ENCODE data around the gene IGSF9.
A peak's percentile ranks its signal among the peaks of the same experiment; 100 is the strongest.

The IGSF9 gene

DNA sequence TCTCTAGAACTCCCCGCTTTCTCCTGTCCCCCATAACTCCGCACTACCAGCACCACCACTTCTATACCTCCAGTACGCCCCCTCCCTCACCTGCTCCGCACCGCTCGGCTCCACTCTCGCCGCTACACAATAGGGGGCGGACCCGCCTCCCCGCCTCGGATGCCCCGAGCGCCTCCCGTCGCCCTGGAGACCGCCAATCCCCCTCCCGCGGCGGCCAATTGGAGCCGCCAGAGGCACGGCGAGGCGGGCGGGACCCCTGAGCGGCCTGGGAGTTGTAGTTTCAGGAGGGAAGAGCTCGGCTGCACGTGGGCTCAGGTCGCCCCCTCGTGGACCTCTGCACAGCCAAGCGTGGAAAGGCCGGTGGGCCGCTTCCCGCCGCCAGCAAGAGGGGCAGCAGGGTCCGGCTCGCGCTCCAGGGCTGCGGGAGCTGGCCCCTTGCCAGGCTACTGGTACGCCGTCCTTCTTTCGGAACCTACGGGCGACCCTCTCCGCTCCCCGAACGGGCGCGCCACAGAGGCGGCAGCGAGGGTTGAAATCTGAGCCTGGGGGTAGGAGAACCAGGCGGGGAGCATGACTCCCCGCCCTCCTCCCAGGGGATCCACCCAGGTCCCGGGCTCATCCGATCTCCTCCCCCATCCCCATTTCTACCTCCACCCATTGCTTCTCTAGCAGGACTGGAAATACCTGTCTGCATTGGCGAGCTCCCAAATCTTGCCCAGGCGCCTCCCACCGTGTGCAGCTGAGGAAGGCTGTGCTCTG lies at the start of gene IGSF9:
Gene IGSF9, minus strand, starts transcription at position 131 of the 759 bp plus-strand sequence. CDS start 2,159 bp downstream, outside the sequence.
- peak within 1 kb of the TSS; percentile 82 for H3K4me3 ChIP-seq (ENCODE audit: low read depth, low read length)
- no peaks in the 10 kb centered on the region for H3K9me3 ChIP-seq (ENCODE audit: control insufficient read depth, insufficient read depth, low read length)
- H3K9ac ChIP-seq (ENCODE audit: low read depth, low read length): peak within 1 kb of the TSS; percentile 76
- peaks cover 3% of the 10 kb centered on the region for H3K27me3 ChIP-seq (ENCODE audit: control insufficient read depth, insufficient read depth, low read length)
- H3K4me1 ChIP-seq (ENCODE audit: control insufficient read depth, insufficient read depth, low read length): peaks cover 15% of the 10 kb centered on the region
- H3K36me3 ChIP-seq (ENCODE audit: control insufficient read depth, insufficient read depth, low read length): no peaks in the 10 kb centered on the region

GRCh38 chr1:159994896-159995295 lies 49.5 kb upstream of the IGSF9 start:
- H3K4me3 ChIP-seq (ENCODE audit: low read depth, low read length): no peak overlapping the region
- no peaks in the 10 kb centered on the region for H3K36me3 ChIP-seq (ENCODE audit: control insufficient read depth, insufficient read depth, low read length)
- H3K27me3 ChIP-seq (ENCODE audit: control insufficient read depth, insufficient read depth, low read length): no peaks in the 10 kb centered on the region
- H3K9me3 ChIP-seq (ENCODE audit: control insufficient read depth, insufficient read depth, low read length): no peaks in the 10 kb centered on the region
- H3K4me1 ChIP-seq (ENCODE audit: control insufficient read depth, insufficient read depth, low read length): peaks cover 4% of the 10 kb centered on the region
- no peak overlapping the region for H3K9ac ChIP-seq (ENCODE audit: low read depth, low read length)

GRCh38 chr1:159993911-159994310 lies 48.5 kb upstream of the IGSF9 start:
- no peaks in the 10 kb centered on the region for H3K27me3 ChIP-seq (ENCODE audit: control insufficient read depth, insufficient read depth, low read length)
- peaks cover 4% of the 10 kb centered on the region for H3K4me1 ChIP-seq (ENCODE audit: control insufficient read depth, insufficient read depth, low read length)
- H3K4me3 ChIP-seq (ENCODE audit: low read depth, low read length): no peak overlapping the region
- no peaks in the 10 kb centered on the region for H3K9me3 ChIP-seq (ENCODE audit: control insufficient read depth, insufficient read depth, low read length)
- no peak overlapping the region for H3K9ac ChIP-seq (ENCODE audit: low read depth, low read length)
- H3K36me3 ChIP-seq (ENCODE audit: control insufficient read depth, insufficient read depth, low read length): no peaks in the 10 kb centered on the region

DNA sequence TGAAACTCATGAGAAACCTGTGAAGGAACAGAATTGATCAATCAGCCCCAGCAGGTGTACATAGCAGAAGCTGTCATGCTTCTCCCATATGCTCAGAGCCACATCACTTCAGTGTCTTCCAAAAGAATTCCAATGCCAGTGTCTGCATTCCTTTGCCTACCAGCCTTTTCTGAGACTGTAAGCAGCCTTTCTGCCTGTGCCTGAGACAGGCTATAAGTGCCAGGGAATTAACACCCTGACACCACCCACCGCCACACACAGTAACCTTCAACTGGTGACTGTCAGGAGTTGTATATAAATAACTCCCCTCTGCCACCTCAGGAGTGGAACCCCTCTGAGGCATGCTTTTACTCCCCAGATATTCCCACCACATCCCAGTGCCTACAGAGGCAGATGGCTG lies 46.7 kb upstream of the IGSF9 start:
- no peaks in the 10 kb centered on the region for H3K36me3 ChIP-seq (ENCODE audit: control insufficient read depth, insufficient read depth, low read length)
- H3K9me3 ChIP-seq (ENCODE audit: control insufficient read depth, insufficient read depth, low read length): no peaks in the 10 kb centered on the region
- no peak overlapping the region for H3K9ac ChIP-seq (ENCODE audit: low read depth, low read length)
- no peak overlapping the region for H3K4me3 ChIP-seq (ENCODE audit: low read depth, low read length)
- no peaks in the 10 kb centered on the region for H3K27me3 ChIP-seq (ENCODE audit: control insufficient read depth, insufficient read depth, low read length)
- H3K4me1 ChIP-seq (ENCODE audit: control insufficient read depth, insufficient read depth, low read length): peaks cover 4% of the 10 kb centered on the region

DNA sequence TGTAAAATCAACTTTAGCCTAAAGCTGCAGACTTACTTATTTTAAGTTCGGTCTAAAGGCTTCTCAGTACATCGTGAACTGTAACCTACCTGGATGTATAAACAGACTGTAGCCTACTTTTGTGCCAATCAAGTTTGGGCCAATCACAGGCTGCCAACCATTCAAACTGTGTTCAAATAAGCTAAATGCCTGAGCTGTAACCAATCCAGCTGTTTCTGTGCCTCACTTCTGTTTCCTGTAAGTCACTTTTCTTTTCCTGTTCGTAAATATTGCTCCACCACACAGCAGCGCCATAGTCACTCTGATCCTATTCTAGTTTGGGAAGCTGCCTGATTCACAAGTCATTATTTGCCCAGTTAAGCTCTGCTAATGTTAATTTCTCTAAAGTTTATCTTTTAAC lies 46.1 kb upstream of the IGSF9 start:
- no peaks in the 10 kb centered on the region for H3K9me3 ChIP-seq (ENCODE audit: control insufficient read depth, insufficient read depth, low read length)
- peaks cover 4% of the 10 kb centered on the region for H3K4me1 ChIP-seq (ENCODE audit: control insufficient read depth, insufficient read depth, low read length)
- H3K4me3 ChIP-seq (ENCODE audit: low read depth, low read length): no peak overlapping the region
- no peak overlapping the region for H3K9ac ChIP-seq (ENCODE audit: low read depth, low read length)
- H3K27me3 ChIP-seq (ENCODE audit: control insufficient read depth, insufficient read depth, low read length): no peaks in the 10 kb centered on the region
- no peaks in the 10 kb centered on the region for H3K36me3 ChIP-seq (ENCODE audit: control insufficient read depth, insufficient read depth, low read length)

DNA sequence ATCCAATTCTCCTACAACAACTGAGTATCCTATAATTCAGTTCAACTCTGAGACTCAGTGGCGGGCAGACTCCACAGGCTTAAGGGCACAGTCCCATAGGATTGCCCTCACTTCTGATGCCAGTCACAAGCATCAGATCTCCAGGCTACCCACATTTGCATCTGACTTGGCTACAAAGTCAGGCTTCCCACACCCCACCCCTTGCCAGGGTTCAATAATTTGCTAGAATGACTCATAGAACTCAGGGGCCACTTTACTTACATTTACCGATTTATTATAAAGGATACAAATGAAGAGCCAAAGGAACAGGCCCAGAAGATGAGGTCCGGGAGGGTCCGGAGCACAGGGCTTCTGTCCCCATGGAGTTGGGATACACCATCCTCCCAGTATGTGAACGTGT lies 44.6 kb upstream of the IGSF9 start:
- no peak overlapping the region for H3K9ac ChIP-seq (ENCODE audit: low read depth, low read length)

DNA sequence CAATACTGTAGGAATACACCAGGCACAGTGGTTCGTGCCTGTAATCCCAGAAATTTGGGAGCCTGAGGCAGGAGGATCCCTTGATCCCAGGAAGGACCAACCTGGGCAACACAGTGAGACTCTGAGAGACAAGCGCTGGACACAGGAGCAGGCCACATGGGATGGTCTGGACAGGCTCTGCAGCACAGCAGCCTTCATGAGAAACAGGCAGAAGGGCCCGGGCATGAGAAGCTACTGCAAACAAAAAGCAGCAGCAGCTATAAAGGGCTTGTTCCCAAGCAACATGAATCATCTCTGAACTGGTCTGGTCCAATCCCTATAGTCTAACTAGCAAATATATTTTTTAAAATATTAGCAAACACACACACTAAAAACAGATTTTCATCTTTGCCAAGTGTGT lies 44.2 kb upstream of the IGSF9 start:
- peaks cover 4% of the 10 kb centered on the region for H3K4me1 ChIP-seq (ENCODE audit: control insufficient read depth, insufficient read depth, low read length)
- H3K4me3 ChIP-seq (ENCODE audit: low read depth, low read length): no peak overlapping the region
- no peaks in the 10 kb centered on the region for H3K27me3 ChIP-seq (ENCODE audit: control insufficient read depth, insufficient read depth, low read length)
- no peaks in the 10 kb centered on the region for H3K9me3 ChIP-seq (ENCODE audit: control insufficient read depth, insufficient read depth, low read length)
- no peak overlapping the region for H3K9ac ChIP-seq (ENCODE audit: low read depth, low read length)
- H3K36me3 ChIP-seq (ENCODE audit: control insufficient read depth, insufficient read depth, low read length): no peaks in the 10 kb centered on the region

More for the DNA sequence above, 44.6 kb upstream of the IGSF9 start:
- Histone ChIP-seq H3K27me3 (ENCODE audit: control insufficient read depth, insufficient read depth, low read length) (no peaks in the 10 kb centered on the region), H3K4me1 (ENCODE audit: control insufficient read depth, insufficient read depth, low read length) (peaks cover 4% of the 10 kb centered on the region), H3K9me3 (ENCODE audit: control insufficient read depth, insufficient read depth, low read length) (no peaks in the 10 kb centered on the region), H3K36me3 (ENCODE audit: control insufficient read depth, insufficient read depth, low read length) (no peaks in the 10 kb centered on the region), H3K4me3 (ENCODE audit: low read depth, low read length) (no peak overlapping the region)

GRCh38 chr1:159988006-159988405 lies 42.6 kb upstream of the IGSF9 start:
- Histone ChIP-seq H3K27me3 (ENCODE audit: control insufficient read depth, insufficient read depth, low read length) (no peaks in the 10 kb centered on the region), H3K4me1 (ENCODE audit: control insufficient read depth, insufficient read depth, low read length) (peaks cover 4% of the 10 kb centered on the region), H3K36me3 (ENCODE audit: control insufficient read depth, insufficient read depth, low read length) (no peaks in the 10 kb centered on the region), H3K9me3 (ENCODE audit: control insufficient read depth, insufficient read depth, low read length) (no peaks in the 10 kb centered on the region), H3K4me3 (ENCODE audit: low read depth, low read length) (no peak overlapping the region), H3K9ac (ENCODE audit: low read depth, low read length) (no peak overlapping the region)

DNA sequence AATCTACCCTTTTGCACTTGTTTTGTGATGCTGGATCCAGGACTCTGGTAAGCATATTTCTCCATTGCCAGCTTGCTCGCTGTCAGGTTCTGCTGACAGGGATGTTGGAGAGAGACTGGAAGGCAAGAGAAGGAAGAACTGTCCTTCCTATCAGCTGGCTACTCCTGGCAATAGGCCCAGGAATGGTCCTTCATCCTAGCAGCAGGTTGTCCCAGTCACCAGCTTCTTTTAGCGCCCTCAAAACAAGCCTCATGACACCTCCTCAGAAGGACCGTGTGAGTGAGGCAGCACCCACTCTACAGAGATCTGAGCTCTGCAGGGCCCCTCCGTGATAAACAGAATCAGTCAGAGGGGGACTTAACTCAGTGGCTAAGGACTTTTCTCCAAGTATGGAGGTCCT lies 41.8 kb upstream of the IGSF9 start:
- Histone ChIP-seq H3K27me3 (ENCODE audit: control insufficient read depth, insufficient read depth, low read length) (no peaks in the 10 kb centered on the region), H3K9ac (ENCODE audit: low read depth, low read length) (no peak overlapping the region), H3K9me3 (ENCODE audit: control insufficient read depth, insufficient read depth, low read length) (no peaks in the 10 kb centered on the region), H3K4me3 (ENCODE audit: low read depth, low read length) (no peak overlapping the region), H3K36me3 (ENCODE audit: control insufficient read depth, insufficient read depth, low read length) (no peaks in the 10 kb centered on the region), H3K4me1 (ENCODE audit: control insufficient read depth, insufficient read depth, low read length) (peaks cover 4% of the 10 kb centered on the region)

GRCh38 chr1:159986531-159986930 lies 41.1 kb upstream of the IGSF9 start:
- Histone ChIP-seq H3K4me3 (ENCODE audit: low read depth, low read length) (no peak overlapping the region), H3K27me3 (ENCODE audit: control insufficient read depth, insufficient read depth, low read length) (no peaks in the 10 kb centered on the region), H3K4me1 (ENCODE audit: control insufficient read depth, insufficient read depth, low read length) (peaks cover 4% of the 10 kb centered on the region)

DNA sequence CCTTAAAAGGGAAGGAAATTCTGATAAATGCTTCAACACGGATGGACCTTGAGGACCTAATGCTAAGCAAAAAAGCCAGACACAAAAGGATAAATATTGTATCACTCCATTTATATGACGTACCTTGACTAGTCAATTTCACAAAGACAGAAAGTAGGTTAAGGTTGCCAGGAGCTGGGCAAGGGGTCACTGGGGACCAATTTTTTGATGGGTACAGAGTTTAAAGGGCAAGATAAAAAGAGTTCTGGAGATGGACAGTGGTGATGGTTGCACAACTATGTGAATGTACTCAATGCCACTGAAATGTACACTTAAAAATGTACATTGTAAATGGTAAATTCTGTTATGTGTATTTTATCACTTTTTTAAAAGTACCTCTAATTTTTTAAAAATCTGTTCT lies 40.7 kb upstream of the IGSF9 start:
- Histone ChIP-seq H3K9me3 (ENCODE audit: control insufficient read depth, insufficient read depth, low read length) (no peaks in the 10 kb centered on the region), H3K4me3 (ENCODE audit: low read depth, low read length) (no peak overlapping the region), H3K36me3 (ENCODE audit: control insufficient read depth, insufficient read depth, low read length) (no peaks in the 10 kb centered on the region), H3K4me1 (ENCODE audit: control insufficient read depth, insufficient read depth, low read length) (peaks cover 4% of the 10 kb centered on the region), H3K9ac (ENCODE audit: low read depth, low read length) (no peak overlapping the region), H3K27me3 (ENCODE audit: control insufficient read depth, insufficient read depth, low read length) (no peaks in the 10 kb centered on the region)

More at GRCh38 chr1:159986531-159986930, 41.1 kb upstream of the IGSF9 start:
- no peaks in the 10 kb centered on the region for H3K9me3 ChIP-seq (ENCODE audit: control insufficient read depth, insufficient read depth, low read length)
- H3K36me3 ChIP-seq (ENCODE audit: control insufficient read depth, insufficient read depth, low read length): no peaks in the 10 kb centered on the region
- H3K9ac ChIP-seq (ENCODE audit: low read depth, low read length): no peak overlapping the region

- no peaks in the 10 kb centered on the region for H3K36me3 ChIP-seq (ENCODE audit: control insufficient read depth, insufficient read depth, low read length)
- H3K4me3 ChIP-seq (ENCODE audit: low read depth, low read length): no peak overlapping the region
- H3K27me3 ChIP-seq (ENCODE audit: control insufficient read depth, insufficient read depth, low read length): no peaks in the 10 kb centered on the region
- no peaks in the 10 kb centered on the region for H3K9me3 ChIP-seq (ENCODE audit: control insufficient read depth, insufficient read depth, low read length)
- peaks cover 4% of the 10 kb centered on the region for H3K4me1 ChIP-seq (ENCODE audit: control insufficient read depth, insufficient read depth, low read length)
- no peak overlapping the region for H3K9ac ChIP-seq (ENCODE audit: low read depth, low read length)
These were observed 40.1 kb upstream of the IGSF9 start for GRCh38 chr1:159985473-159985872.
